ENCODE data around the gene KCTD16. TPM values are rescaled to one million over a fixed set of nuclear protein-coding genes. Genes with fewer than 3 reads are reported as not detected.

Gene KCTD16
- total and polyA plus RNA-seq, 12 donors, result 0.04 to 2.1 (median 0.48) TPM; not detected in 1

DNA sequence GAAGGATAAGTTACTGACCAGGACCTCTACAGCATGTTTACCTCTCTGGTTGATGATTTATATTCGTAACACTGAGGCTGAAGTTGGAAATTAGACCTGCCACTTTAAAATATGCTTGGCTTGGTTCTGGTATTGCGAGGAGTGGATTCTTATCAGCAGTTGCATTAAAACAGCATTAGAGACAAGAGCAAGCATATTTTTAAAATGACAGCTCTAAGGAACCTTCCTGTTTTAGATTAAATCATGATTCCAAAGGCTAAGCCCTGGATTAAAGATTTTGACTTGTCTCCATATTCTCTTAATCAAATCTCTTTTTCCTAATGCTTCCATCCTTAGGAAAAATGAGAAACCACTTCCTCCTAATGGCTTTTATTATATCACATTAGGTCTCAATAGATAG is 277.8 kb downstream of the KCTD16 start:
- no peak for TF ChIP-seq POLR2A (IDR thresholded peaks at IDR 0.05)
- TF ChIP-seq, protein P1, sequence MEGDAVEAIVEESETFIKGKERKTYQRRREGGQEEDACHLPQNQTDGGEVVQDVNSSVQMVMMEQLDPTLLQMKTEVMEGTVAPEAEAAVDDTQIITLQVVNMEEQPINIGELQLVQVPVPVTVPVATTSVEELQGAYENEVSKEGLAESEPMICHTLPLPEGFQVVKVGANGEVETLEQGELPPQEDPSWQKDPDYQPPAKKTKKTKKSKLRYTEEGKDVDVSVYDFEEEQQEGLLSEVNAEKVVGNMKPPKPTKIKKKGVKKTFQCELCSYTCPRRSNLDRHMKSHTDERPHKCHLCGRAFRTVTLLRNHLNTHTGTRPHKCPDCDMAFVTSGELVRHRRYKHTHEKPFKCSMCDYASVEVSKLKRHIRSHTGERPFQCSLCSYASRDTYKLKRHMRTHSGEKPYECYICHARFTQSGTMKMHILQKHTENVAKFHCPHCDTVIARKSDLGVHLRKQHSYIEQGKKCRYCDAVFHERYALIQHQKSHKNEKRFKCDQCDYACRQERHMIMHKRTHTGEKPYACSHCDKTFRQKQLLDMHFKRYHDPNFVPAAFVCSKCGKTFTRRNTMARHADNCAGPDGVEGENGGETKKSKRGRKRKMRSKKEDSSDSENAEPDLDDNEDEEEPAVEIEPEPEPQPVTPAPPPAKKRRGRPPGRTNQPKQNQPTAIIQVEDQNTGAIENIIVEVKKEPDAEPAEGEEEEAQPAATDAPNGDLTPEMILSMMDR (IDR thresholded peaks at IDR 0.05), result no peak
- H3K27me3 ChIP-seq, result no peaks in the 10 kb centered on the region
- no peaks in the 10 kb centered on the region for H3K9me3 ChIP-seq (replicated peaks in 1 of 3)
- H3K36me3 ChIP-seq (replicated peaks in 1 of 2), result no peaks in the 10 kb centered on the region
- DNase-seq, result no peak
- intact Hi-C loops (cut with DNase I), result no loop called here
- H3K4me3 ChIP-seq, result no peak overlapping the region
- WGBS, 4 donors, result 54 to 75% (median 67%) methylated on average over 2 of the region's 2 CpGs
- H3K27ac ChIP-seq, result no peak overlapping the region
- H3K4me1 ChIP-seq (replicated peaks in 1 of 2), result no peaks in the 10 kb centered on the region

DNA sequence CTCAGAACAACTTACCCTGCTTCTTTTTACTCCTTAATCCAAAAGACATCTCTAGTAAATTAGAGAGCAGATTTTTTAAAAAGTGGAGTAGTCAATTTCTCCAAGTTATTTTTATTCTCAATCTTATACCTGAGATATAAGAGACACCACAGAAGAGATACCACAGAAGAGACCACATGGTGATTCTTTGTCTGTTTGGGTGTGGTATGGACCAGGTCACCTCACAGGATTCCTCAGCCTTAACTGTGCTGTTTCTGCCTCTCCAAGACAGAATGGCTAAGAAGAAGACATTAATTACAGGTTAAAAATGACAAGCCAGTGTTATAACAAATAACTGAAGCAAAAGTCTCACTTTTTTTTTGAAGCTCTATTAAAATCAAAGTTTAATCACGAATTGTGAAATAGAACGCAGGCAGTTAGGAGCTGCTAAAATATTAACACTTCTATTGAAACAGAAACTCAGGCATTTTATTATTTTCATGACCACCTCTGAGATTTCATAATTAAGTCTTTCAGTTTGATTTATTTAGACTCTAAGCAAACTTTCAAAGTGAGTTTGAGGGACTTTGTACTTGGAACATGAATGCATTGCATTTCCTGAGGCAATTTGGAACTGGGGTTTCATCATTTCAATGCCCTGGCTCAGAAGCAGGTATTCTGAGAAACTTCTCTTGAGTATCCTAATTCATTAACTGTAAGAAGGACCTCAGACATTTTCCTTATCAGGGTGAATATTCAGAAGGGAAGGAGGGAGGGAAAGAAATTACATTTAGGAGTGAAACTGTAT is 280.7 kb downstream of the KCTD16 start:
- no peak overlapping the region for H3K27ac ChIP-seq
- no peak for DNase-seq
- no peaks in the 10 kb centered on the region for H3K27me3 ChIP-seq
- WGBS, 4 donors, result 66 to 88% (median 73%) methylated on average over 2 of the region's 2 CpGs
- TF ChIP-seq, protein P1 (IDR thresholded peaks at IDR 0.05), result no peak
- TF ChIP-seq POLR2A (IDR thresholded peaks at IDR 0.05), result no peak
- no peaks in the 10 kb centered on the region for H3K9me3 ChIP-seq (replicated peaks in 1 of 3)
- H3K4me3 ChIP-seq, result no peak overlapping the region
- intact Hi-C loops (cut with DNase I), result no loop called here
- H3K36me3 ChIP-seq (replicated peaks in 1 of 2), result no peaks in the 10 kb centered on the region
- H3K4me1 ChIP-seq (replicated peaks in 1 of 2), result no peaks in the 10 kb centered on the region

DNA sequence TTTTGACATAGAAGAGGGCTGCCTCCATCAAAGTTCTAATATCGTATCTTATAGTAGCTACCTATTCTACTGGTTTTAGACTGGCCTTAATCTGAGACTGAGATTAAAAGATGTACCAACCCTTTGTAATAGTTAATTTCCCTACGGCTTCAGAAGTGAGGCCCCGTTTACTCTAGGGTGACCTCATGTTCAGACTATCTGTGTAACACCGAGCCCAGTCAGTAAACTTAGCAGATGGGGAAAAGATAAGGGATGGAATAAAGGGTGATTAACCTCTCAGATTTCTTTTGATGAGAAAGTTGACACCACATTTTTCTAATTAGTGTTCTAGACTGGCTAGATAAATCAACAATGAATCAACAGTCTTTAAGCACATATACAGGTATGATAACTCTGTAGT is 283.1 kb downstream of the KCTD16 start:
- H3K4me3 ChIP-seq, result no peak overlapping the region
- no peaks in the 10 kb centered on the region for H3K36me3 ChIP-seq (replicated peaks in 1 of 2)
- intact Hi-C loops (cut with DNase I), result no loop called here
- TF ChIP-seq, protein P1 (IDR thresholded peaks at IDR 0.05), result no peak
- TF ChIP-seq POLR2A (IDR thresholded peaks at IDR 0.05), result no peak
- WGBS, 4 donors, result 38 to 50% (median 43%) methylated on average over 4 of the region's 4 CpGs
- no peak overlapping the region for H3K27ac ChIP-seq
- DNase-seq, result no peak
- H3K27me3 ChIP-seq, result no peaks in the 10 kb centered on the region
- H3K9me3 ChIP-seq (replicated peaks in 1 of 3), result no peaks in the 10 kb centered on the region
- no peaks in the 10 kb centered on the region for H3K4me1 ChIP-seq (replicated peaks in 1 of 2)

DNA sequence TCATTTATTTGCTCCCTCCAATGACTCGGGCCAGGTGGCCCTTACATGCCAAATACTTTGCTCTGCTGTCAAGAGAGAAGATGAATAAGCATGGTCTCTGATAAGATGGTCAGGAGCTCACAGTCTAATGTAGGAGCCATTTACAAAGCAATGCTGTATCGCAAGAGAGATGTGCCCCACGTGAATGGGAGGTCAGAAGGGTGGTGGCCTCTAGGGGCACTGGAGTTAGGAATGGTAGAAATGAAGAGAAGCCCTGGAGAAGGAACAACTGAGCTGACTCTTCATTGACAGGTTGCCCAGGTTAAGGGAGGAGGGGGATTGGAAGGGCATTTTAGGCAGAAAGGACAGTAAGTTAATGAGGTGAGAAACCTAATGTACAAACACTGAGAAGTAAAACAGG is 286.5 kb downstream of the KCTD16 start:
- Histone ChIP-seq H3K36me3 (replicated peaks in 1 of 2) (no peaks in the 10 kb centered on the region), H3K4me3 (no peak overlapping the region), H3K9me3 (replicated peaks in 1 of 3) (no peaks in the 10 kb centered on the region), H3K27ac (no peak overlapping the region), H3K4me1 (replicated peaks in 1 of 2) (no peaks in the 10 kb centered on the region), H3K27me3 (no peaks in the 10 kb centered on the region)
- intact Hi-C loops (cut with DNase I), result no loop called here
- DNase-seq, result no peak
- 35 to 48% (median 43%) methylated on average over 3 of the region's 3 CpGs for WGBS, 4 donors
- TF ChIP-seq POLR2A (IDR thresholded peaks at IDR 0.05), result no peak
- TF ChIP-seq, protein P1 (IDR thresholded peaks at IDR 0.05), result no peak
